Raji (cell line): ENCODE results near the gene PARVA.

Experiments used
- POLR2A ChIP-seq: IDR thresholded peaks from 2 replicates; pipeline ENCODE4 v1.6.1; 2011; ENCODE audit warnings: low read depth, low read length, control low read depth; ENCODE audit not compliant: insufficient read depth

Gene PARVA

DNA sequence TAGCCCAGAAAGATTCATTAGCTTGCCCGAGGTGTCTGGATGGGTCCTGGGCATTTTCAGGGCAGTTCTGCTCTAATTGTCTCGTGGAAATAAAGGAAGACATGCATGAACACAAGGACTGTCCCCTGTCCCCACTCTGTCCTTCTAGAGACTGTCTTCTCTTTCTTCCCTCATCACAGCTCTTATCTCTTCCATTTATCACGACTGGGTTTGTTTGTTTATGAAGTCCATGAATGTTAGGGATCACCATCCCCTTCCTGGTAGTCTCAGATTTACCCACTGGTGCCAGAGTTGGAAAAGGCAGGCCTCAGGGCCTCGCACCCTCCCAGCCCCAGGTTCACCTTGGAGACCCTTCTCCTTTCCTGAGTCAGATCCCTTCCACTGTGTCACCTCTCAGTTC is 134.8 kb downstream of the PARVA start:
- no peak for TF ChIP-seq POLR2A

DNA sequence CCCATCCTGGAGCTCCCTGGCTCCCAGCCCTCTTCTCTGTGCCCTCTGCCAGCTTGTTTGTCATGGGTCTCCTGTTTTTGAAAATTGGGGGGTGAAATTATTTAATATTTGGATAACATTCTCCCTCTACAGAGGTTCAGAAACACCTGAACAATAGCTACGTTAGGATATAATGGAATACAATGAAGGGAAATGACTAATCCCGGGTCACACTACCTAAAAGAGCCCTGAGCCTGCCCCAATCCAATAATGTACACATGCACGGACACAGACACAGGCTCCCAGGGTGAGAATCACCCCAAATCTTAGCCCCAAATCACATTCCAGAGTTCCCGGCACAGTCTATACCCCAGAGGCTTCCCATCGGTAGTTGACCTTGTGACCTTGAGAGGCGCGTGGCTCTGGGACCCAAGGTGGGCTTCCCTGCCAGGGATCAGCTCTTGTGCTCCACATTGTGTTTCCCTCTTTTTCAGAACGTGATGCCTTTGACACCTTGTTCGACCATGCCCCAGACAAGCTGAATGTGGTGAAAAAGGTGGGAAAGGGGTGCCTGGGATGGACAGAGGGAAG is 135.5 kb downstream of the PARVA start:
- no peak for TF ChIP-seq POLR2A

DNA sequence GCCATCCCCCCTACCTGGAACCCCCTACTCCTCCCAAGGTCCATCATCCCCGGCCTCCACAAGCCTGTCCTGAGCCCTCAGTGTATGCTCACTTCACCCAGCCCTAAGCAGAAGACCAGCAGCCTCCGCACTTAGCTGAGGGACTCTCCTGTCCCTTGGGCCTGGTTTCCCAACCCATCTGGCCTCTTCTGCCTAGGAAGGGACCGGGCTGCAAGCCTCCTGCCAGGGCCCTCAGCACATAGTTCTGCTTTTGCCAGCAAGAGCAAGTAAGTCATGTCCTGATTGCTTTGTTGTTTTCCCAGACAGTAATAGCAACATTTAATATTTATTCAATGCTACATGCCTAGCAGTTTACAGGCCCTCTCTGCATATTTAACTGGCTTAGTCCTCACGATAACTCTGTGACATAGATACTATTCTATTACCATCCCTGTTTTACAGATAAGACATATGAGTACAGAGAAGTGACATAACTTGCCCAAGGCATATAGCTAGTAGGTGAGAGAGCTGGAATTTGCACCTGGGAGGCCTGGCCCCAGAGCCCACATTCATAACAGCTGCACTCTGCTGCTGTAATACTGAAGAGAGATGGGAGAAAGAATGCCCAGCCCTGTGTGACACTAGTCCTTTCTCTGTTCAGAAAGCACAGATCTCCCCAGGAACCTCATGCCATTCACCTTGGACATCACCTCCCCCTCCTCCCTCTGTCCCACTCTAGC is 139.2 kb downstream of the PARVA start:
- no peak for TF ChIP-seq POLR2A

DNA sequence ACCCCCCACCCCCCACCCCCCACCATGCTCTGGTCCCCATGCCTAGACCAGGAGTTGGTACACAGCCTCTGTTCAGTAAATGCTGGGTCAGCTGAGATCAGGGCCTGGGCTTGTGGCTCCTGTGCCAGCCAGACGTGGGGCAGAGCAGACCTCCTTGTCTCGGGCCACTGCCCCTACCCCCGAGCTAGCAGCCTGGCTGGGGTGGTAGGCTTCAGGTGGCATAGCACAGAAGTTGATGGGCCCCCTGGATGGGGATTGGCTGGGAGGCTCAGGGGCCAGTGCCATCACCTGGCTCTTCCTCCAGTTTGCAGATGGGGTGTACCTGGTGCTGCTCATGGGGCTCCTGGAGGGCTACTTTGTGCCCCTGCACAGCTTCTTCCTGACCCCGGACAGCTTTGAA is 139.9 kb downstream of the PARVA start:
- no peak for TF ChIP-seq POLR2A

DNA sequence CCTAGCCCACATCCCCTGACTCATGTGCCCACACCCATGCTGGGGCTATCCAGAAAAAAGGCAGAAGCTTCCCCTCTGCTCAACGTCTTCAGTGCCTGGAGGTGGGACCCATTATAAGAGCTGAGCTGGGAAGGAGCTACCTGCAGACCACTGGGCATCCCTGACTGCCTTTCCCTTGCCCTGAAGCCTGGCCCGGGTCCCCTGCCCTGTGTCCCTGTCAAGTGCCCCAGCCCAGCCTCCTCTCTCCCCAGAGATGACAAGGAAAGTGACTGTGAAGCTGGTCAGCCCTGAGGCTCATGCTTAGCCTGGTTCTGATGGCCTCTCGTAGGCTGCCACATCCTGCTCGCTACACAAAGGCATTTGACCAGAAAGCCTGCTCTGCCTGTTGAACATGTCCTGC is 140.4 kb downstream of the PARVA start:
- no peak for TF ChIP-seq POLR2A

DNA sequence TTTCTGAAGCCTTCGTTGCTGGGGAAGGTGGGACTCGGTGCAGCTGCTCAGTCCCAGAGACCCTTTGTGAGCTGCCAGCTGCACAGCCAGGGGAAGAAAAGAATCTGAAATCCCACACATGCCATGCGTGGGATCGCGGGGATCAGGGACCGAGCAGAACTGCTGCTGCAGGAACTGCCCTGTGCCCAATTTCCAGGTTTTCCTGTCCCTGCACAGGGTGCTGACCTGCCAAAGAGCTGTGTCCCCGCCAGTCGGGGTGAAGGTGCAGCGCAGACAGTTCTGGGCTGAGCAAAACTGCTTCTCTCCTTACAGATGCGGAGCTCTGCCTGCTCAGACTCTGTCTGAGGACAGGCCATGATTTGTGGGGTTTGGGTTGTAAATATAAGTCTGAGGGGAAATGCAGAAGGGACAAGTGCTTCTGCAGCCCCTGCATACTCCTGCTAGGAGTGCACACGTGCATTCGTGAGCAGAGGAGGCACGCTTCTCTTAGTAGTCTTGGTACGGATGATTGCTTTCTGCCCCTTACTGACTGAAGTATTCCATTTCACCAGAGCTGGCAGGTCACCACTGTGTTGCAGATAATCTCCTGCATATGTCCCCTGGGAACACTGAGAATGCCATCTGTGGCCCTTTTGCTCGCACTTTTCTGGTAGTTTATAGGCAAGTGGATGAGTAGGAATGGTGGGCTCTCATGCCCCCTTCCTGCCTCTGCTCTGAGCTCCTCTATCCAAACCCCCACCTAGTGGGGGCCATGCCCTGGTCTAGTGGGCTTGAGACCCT is 141.4 kb downstream of the PARVA start:
- TF ChIP-seq POLR2A, result no peak

DNA sequence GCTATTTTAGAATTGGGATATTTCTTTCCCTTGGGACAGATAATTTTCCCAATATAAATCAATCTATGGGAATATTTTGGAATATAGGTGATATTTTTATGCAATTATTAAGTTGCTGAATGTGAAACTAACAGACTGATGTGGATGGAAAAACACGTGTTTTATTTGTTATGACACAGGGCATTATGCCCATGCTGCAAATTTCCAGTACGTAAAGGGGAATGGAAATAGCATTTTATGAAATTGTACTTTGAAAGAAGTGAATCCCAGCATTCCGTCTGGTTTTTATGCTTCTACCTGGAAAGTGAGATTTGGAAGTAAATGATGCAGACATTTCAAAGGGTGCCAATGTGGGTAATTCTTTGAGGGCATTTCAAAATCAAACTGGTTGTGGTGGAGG is 142.7 kb downstream of the PARVA start:
- no peak for TF ChIP-seq POLR2A

DNA sequence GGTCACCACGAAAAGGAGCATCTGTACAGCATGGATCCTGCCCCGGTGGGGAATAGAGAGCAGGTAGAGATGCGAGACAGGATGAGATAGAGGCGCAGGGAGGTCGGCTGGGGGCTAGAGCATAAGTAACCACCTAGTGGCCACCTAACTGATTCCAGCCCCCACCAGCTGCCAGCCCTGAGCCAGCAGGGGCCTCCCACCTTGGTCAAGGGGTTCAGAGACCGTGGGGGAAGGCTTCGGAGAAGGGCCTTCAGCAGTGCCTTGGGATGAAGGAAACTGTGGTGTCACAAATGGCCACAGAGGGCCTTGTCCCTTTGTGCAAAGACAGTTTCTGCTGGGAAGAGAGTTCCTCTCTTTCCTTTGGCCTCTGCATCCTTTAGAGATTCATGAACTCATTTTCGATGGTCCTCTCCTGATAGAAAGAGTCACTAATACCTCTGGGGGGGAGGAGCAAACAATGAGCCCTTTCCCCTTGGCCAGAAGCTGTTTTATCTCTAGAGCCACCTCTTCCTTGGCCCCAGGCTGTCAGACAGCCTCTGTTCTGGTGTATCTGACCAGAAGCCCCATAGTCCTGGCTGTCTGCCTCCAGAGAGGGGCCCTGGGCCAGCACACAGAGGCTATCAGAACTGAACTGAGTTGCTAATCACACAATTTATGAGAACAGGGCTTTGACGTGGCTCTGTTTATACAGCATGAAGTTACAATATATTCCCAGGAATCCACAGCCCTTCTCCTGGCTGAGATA is 146.0 kb downstream of the PARVA start:
- no peak for TF ChIP-seq POLR2A

DNA sequence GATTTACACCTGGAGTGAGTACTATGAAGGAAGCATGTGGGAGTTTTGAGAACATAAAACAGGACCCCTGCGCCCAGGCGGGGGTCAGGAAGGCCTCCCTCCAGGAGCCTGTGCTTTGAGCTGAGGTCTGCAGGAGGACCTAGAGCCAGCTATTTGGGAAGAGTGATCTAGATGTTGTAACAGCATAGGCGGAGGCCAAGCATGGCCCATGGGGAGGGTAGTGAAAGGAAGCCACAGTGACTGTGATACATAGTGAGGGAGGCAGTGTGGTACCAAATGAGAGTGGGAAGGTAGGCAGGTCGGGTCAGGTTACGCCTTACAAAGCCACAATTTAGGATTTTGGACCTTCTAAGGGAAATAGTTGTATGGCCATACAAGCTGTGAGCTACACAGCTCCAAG is 147.5 kb downstream of the PARVA start:
- no peak for TF ChIP-seq POLR2A

DNA sequence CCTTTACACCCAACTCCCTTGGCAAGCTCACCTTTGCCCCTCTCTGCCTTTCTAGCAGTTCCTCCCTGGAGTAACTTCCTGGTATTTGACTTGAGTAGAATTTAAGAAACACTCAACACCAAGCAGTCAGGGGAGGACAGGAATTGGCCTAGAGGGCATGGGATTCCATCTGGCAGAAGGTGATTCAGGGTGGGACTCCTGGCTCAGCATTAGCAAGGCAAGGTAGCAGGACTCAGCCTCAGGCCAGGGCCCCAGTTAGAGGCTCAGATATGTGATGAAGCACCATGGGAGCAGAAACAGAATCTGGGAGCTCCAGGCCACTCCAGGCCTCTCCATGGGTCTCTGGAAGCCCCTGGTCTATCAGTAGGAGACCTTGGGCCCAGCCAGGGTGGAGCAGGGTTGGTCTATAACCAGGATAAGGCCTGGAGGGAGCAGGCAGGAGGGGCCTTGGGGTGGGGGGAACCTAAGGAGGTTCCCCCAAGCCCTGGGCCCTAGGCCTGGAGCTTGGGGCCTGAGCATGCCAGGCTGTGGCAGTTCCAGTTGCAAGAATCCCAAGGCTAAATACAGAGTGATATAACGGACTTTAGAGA is 148.2 kb downstream of the PARVA start:
- TF ChIP-seq POLR2A, result no peak

DNA sequence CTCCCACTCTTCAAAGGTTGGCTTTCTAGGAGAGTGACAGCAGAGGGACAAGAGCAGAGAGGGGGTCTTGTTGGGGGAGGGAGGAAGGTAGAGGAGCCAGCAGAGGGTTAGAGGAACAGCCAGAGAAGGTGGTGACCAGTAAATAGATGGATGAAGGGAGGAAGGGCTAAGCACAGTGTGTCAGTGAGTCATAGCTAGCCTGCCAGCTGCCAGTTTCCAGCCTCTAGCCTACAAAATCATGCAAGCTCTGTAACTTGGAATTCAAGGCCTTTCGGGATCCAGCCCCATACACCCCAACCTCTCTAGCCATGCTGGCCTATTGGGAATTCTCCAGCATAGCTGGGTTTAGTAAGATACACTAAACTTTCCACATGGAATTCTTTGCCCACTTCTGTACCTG is 149.4 kb downstream of the PARVA start:
- TF ChIP-seq POLR2A, result no peak

DNA sequence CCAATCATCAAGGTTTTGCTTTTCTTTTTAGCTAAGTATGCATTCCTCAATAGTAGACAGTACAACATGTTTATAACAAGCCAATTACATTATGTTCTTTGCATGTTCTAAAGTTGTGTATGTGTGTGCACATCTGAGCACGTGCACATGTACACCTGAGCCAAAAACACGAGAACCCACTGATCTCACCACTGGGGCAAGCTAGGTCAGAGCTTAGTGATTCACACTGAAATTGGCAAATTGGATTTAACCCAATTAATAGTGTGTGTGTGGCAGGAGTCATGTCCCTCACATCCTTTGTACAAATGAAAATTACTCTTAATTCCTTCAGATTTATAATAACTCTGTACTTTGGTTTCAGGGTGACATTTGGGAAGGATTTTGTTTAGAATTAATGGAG is 151.1 kb downstream of the PARVA start:
- TF ChIP-seq POLR2A, result no peak

DNA sequence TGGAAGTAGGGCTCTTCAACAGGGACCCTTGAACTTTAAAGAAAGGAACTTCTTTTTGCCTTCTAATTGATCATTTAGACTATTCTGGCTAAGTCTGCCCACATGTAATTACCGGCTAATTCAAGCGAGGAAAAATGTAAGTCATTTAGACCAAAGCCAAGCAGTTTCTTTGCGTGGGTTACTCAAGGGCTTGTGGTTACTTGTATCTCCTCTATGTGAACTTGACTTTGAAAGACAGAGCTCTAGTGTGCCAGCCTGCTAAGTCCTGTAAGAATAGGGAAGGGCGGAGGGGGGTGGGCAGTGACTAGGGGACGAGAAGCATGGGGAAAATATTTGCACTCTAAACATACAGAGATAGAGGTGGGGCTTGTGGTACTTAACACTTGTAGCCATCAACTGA is 151.7 kb downstream of the PARVA start:
- TF ChIP-seq POLR2A, result no peak

DNA sequence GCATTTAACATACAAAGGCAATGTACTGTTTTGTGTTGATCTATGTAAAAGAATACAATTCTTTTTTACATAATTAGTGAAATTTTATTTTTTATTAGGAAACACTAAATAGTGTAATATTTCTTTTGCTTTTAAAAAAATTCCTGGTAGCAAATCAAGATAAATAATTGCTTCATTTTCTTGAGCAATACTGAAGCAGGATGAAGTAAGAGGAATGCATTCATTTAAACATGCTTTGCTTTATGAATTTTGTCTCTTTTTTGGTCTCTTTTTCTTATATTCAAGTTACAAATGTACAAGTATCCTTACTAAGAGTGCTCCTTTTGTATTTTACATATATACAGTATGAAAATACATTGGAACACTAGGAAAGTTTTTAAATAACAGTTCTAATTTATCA is 152.4 kb downstream of the PARVA start:
- TF ChIP-seq POLR2A, result no peak

DNA sequence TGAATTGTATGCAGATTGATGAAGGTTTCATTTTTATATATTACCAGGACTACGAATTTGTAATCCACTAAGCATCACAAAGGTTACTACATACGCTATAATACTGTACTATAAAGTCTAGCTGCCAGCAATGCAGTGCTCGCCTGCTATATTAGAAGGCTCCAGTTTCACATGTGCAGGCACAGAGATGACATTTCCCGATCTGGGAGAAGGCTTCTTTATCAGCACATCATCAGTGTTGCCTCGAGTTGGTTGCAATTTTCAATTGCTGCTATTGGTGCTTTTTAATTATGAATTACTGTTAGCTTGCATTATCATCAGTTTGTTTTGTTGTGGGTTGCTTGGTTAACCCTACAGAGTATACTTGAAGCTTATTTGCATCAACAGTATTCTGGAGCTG is 153.6 kb downstream of the PARVA start:
- TF ChIP-seq POLR2A, result no peak
